GM12878 (cell line): ENCODE results near the gene AP2B1.

Source experiments
- CTCF ChIP-seq, 3 experiments: IDR thresholded peaks in 2 of 3; conservative IDR thresholded peaks in 1 of 3; 2 replicates each; pipeline ENCODE4 v1.5.1; 2011; ENCODE audit warnings: low read depth in 3 of 3, low read length in 3 of 3, mild to moderate bottlenecking in 3 of 3, control low read depth in 2 of 3, moderate library complexity in 2 of 3, inconsistent platforms in 1 of 3, mixed read lengths in 1 of 3; ENCODE audit not compliant: control insufficient read depth in 2 of 3, insufficient read depth in 1 of 3; ENCODE audit errors: extremely low read depth in 1 of 3
- HCFC1 ChIP-seq: fragments of 150-350 bp; IDR thresholded peaks from 2 replicates; pipeline ENCODE4 v1.6.1; 2014; ENCODE audit warnings: low read length
- NBN ChIP-seq: fragments of 450-650 bp; IDR thresholded peaks from 2 replicates; pipeline ENCODE4 v1.6.1; 2016
- NRF1 ChIP-seq: conservative IDR thresholded peaks from 2 replicates; pipeline ENCODE4 v1.6.1; 2011; ENCODE audit warnings: mild to moderate bottlenecking, low read depth, low read length, improper control_type of control experiment
- POLR2AphosphoS5 ChIP-seq: IDR thresholded peaks from 2 replicates; pipeline ENCODE4 v1.6.1; 2011; ENCODE audit warnings: mild to moderate bottlenecking, low read length, inconsistent platforms
- SPI1 ChIP-seq: IDR thresholded peaks from 2 replicates; pipeline ENCODE4 v1.6.1; 2011; ENCODE audit warnings: low read depth, mild to moderate bottlenecking, low read length, moderate library complexity, borderline replicate concordance; ENCODE audit not compliant: insufficient read depth
- SUZ12 ChIP-seq: fragments of 200-600 bp; sonication (generic); IDR thresholded peaks from one replicate; pipeline ENCODE4 v1.6.1; 2018; ENCODE audit warnings: antibody characterized with exemption, mild to moderate bottlenecking; ENCODE audit not compliant: unreplicated experiment
- ZZZ3 ChIP-seq: IDR thresholded peaks from 2 replicates; pipeline ENCODE4 v1.6.1; 2011; ENCODE audit warnings: low read depth; ENCODE audit not compliant: control insufficient read depth, insufficient read length

- TF ChIP-seq HCFC1 (no peak), SUZ12 (no peak), CTCF (IDR thresholded peaks at IDR 0.05 in 2 of 3, conservative IDR thresholded peaks at IDR 0.05 in 1 of 3; ENCODE audit: control insufficient read depth in 2 of 3, extremely low read depth in 1 of 3, insufficient read depth in 1 of 3, low read depth in 3 of 3, low read length in 3 of 3) (no peak), NRF1 (no peak), POLR2AphosphoS5 (no peak), ZZZ3 (no peak), NBN (no peak), SPI1 (no peak)
Observed at GRCh38 chr17:35588196-35588920, 1.2 kb downstream of the AP2B1 start.
